Fibroblast of pulmonary artery (primary cell): Measurements from ENCODE around the gene GRIN3B.

Experiments
- DNase-seq: peaks from one replicate; pipeline ENCODE4 v3.0.0-alpha.2; 2010; ENCODE audit warnings: low read depth
- H3K4me3 ChIP-seq: replicated peaks from 2 replicates; pipeline ENCODE4 v1.5.1; 2011; ENCODE audit warnings: low read depth, mild to moderate bottlenecking, control low read depth, low read length, moderate library complexity
- CTCF ChIP-seq: IDR thresholded peaks from 2 replicates; pipeline ENCODE4 v1.5.1; 2011; ENCODE audit warnings: mild to moderate bottlenecking, control low read depth, low read length, inconsistent platforms; ENCODE audit errors: missing control alignments

GRIN3B gene

GRCh38 chr19:1025960-1026782 is 26.0 kb downstream of the GRIN3B start, which contains the start of gene CNN2:
TSS of gene CNN2 (plus strand) at chr19:1026608. CDS start at chr19:1026662, 54 bp downstream.
- DNase-seq: peak; percentile 81
- TF ChIP-seq CTCF: no peak
- H3K4me3 ChIP-seq: peak within 1 kb of the TSS; percentile 99

GRCh38 chr19:1026783-1027649 is 26.8 kb downstream of the GRIN3B start:
- no peak for TF ChIP-seq CTCF
- peak; percentile 45 for DNase-seq
- H3K4me3 ChIP-seq: peak overlapping the region; percentile 99

GRCh38 chr19:1027650-1028061 is 27.4 kb downstream of the GRIN3B start:
- peak overlapping the region; percentile 99 for H3K4me3 ChIP-seq
- no peak for DNase-seq
- TF ChIP-seq CTCF: no peak

GRCh38 chr19:1028062-1028926 is 28.1 kb downstream of the GRIN3B start:
- peak; percentile 94 for DNase-seq

GRCh38 chr19:1032264-1032867 is 32.1 kb downstream of the GRIN3B start:
- H3K4me3 ChIP-seq: no peak overlapping the region
- DNase-seq: no peak
- TF ChIP-seq CTCF: no peak

More at GRCh38 chr19:1028062-1028926, 28.1 kb downstream of the GRIN3B start:
- peak overlapping the region; percentile 99 for H3K4me3 ChIP-seq
- no peak for TF ChIP-seq CTCF
